HG02884 (cell line): Measurements from ENCODE around the gene MRPS14.
A peak's percentile ranks its signal among the peaks of the same experiment; 100 is the strongest.
"Not testable (repeated sequence)": the region's sequence is repeated elsewhere in the genome, so short reads cannot be mapped to it uniquely, and the experiment has no call there.

Experiments
- ATAC-seq: cut with Tn5 transposase; IDR thresholded peaks from one replicate; pipeline ENCODE4 v1.9.1; 2021; ENCODE audit warnings: mild to moderate bottlenecking, moderate library complexity; ENCODE audit not compliant: unreplicated experiment

Gene MRPS14

DNA sequence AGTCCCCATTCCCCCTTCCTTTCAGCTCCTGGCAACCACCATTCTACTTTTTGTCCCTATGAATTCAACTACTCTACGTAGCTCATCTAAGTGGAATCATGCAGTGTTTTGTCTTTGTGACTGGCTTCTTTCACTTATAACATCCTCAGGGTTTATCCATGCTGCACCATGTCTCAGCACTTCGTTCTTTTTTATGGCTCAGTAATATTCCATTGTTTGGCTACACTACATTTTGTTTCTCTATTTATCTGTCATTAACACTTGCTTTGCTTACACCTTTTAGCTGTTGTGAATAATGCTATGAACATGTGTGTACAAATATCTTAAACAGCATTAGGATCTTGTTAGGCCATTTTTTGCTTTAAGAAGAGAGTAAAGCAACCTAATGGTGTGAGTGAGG lies 1.5 kb upstream of the MRPS14 start:
- ATAC-seq = no peak

DNA sequence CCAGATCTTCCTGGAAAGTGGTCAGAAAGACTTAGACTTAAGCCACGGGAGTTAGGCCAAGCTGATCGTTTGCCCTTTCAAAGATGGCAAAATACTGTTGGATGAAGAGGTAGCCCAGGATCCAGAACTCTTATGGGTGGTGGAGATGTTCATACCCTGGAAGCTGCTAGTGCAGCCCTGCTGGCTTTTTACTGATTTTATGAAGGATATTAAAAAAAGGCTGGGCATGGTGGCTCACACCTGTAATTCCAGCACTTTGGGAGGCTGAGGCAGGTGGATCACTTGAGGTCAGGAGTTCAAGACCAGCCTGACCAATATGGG lies 657 bp upstream of the MRPS14 start:
- ATAC-seq = not testable (repeated sequence)

- no peak for ATAC-seq
These were observed 3.7 kb downstream of the MRPS14 start for GRCh38 chr1:175019524-175019923.

DNA sequence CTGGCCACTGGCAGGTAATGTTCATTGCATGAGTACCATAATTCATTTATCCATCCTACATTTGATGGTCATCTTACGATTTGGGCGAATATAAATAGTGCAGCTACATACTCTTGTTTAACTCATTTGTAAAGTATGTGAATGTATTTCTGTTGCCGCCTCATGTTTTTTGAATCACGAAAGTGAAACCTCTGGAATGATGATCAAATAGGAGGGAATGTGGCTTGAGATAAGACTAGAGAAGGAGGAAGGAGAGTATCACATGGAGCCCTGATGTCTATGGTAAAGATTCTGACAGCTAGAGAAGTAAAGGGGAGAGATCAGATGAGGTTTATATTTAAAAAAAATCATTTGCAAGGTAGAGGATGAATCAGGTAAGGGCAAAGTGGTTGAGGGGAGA lies 8.0 kb downstream of the MRPS14 start:
- ATAC-seq = no peak

DNA sequence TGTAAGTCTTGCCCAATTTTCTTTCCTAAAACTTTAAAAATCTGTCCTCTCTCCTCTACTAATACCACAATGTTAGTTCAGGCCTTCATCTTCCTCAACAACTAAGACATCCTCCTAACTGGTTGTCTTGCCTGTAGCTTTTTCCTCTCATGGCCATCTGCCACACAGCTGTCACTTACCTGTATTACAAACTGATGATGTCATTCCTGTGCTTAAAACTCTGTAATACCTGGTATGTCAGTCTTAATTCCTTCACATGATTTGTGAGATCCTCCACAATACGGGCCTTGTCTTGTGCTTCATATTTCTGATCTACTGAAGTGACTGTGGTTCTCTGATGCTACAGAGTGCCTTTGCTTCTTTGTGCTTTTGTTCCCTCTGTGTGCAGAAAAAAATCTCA lies 9.8 kb downstream of the MRPS14 start:
- no peak for ATAC-seq

DNA sequence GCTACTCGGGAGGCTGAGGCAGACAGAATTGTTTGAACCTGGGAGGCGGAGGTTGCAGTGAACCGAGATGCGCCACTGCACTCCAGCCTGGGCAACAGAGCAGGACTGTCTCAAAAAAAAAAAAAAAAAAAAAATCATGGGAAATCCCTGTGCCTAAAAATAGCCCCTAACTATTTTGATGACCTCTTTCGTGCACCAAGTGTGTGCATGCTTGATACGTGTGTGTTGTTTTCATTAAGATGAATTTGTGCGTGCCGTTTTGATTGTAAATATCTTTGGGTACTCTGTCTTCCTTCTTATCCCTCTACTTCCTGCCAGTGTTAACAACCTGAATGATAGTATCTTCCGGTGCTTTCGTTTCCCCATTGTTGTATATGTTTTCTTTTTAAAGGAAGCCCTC lies 13.7 kb downstream of the MRPS14 start:
- ATAC-seq = no peak

DNA sequence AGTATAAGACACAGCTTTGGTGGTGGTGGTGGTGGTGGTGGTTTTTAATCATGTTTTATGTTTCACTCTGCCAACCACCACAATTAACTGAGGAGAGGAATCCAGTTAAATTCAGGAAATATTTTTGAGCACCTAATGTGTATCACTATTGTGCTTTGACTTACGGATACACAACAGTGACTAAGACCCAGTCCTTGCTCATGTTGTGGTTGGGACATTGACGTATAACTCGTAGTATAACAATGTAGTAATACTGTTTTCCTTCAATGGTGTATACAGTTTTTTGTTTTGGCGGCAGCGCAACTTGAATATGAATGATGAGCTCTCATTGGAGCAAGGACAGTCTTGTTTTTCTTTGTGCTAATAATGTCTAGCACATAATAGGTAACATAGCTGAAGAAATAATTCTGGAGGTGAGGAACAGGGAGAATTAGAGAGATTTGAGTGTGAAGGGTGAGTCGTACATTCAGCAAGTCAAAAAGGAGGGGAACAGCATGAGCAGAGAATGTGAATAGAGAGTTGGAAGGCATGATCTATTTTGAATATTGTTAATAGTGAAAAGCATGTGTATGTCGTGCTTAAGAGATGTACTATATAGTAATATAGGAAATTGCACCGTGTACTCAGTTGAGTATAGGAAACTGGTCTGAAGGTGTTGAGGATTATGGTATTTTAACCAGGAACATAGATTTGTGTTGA lies 18.0 kb downstream of the MRPS14 start:
- no peak for ATAC-seq

DNA sequence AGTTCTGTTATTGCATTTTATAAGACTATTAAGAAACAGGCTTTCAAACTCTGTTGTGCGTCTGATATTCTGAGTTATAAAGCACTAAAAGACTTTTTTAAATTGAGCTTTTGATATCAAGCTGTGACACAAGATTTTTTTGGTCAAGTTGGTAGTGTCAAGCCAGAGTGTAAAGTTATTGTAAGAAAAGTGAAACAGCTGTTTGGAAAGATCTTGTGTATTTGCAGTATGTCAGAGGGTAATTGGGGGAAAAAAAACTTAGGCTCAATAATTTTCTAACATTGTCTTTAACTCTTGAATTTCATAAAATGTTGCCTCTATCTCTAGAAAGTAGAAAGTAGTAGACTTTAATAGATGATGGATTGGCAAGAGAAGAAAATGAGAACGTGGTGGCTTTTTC lies 19.7 kb downstream of the MRPS14 start:
- ATAC-seq = no peak

GRCh38 chr1:175002910-175003517 lies 20.2 kb downstream of the MRPS14 start:
- no peak for ATAC-seq

- no peak for ATAC-seq
These were observed 22.5 kb downstream of the MRPS14 start for GRCh38 chr1:175000697-175001187.

DNA sequence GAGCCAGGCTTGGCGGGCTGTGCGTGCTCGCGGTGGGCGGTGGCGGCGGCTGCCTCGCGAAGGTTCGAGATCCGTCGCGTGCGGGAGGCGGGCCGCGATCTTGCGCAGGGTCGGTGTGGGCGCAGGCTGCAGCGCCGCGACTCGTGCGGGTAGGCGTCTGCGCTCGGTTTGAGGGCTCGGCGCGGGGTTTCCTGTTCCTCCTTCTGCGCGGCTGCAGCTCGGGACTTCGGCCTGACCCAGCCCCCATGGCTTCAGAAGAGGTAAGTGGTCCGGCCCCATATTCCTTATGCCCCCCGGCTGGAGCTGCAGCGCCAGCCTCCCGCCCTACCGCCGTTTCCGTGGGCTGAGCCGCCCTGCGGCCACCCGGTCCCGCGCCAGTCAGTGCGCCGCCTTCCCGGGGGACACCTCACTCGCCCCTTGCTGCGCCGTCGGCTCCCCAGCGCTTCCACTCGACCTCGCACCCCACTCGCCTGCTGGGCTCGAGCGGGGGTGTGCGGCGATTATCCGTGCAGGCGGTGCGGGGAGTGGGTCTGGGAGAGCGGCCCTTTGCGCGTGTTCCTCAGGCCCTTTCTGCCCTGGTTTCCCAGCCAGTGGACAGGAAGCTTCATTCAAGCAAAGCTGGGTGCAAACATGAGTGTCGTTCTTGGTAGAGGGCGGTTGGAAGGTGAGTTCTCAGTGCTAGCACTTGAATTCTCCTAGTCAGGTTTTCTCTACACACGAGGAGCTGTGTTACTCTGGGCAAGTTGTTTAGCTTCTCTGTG lies 23.1 kb downstream of the MRPS14 start, which contains the start of gene CACYBP:
Gene CACYBP, plus strand, starts transcription at position 12 of the 761 bp plus-strand sequence. Its CDS starts 234 bp downstream, at position 246.
- ATAC-seq = peak; percentile 4

GRCh38 chr1:174999216-174999935 lies 23.8 kb downstream of the MRPS14 start:
- peak; percentile 78 for ATAC-seq

DNA sequence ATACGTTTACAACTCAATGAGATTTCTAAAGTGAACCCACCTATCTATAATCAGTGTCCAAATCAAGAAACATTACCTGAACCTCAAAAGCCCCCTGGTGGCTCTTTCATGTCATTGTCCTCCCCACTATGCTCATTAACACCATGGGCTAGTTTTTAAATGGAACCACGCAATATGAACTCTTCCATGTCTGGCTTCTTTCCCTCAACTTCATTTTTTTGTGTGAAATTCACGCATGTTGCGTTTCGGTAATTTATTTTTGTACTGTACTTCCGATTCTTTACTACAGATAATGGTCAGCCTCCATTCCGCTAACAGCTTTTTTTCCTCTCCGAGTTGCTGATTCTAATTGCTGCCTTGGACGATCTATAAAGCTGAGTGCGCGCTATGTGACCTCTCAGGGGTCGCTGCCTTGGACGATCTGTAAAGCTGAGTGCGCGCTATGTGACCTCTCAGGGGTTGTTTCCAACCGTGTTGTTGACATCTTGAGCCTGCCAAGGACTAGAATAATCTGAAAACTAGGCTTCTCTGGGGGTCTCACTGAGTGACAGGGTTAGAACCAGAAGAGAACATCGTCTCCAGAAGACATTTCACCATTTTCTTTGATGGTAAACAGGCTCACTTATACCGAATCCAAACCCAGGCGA lies 24.5 kb downstream of the MRPS14 start:
- ATAC-seq = peak; percentile 1

GRCh38 chr1:174997041-174997440 lies 26.2 kb downstream of the MRPS14 start:
- no peak for ATAC-seq

GRCh38 chr1:174996476-174996875 lies 26.7 kb downstream of the MRPS14 start:
- ATAC-seq = no peak

- ATAC-seq = no peak
These were observed 27.3 kb downstream of the MRPS14 start for GRCh38 chr1:174995916-174996315.

DNA sequence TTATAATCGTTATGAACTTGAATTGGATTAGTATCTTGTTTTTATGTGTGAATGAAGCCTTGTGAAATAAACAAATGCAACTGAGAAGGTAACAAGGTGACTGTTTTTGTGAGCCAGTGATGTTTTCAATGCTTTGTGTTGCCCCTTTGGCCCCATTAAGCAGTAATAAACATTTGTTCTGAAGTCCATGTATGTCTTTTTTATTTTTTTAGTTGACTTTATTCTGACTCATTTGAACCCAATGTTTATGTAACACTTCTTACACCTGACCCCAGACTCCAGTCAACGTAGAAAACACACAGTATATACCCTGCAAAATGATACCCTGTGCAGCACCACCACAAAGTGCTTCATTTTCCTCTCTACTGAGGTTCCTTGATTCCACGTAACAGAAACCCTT lies 28.1 kb downstream of the MRPS14 start:
- no peak for ATAC-seq

GRCh38 chr1:174991473-174991872 lies 31.8 kb downstream of the MRPS14 start:
- no peak for ATAC-seq

DNA sequence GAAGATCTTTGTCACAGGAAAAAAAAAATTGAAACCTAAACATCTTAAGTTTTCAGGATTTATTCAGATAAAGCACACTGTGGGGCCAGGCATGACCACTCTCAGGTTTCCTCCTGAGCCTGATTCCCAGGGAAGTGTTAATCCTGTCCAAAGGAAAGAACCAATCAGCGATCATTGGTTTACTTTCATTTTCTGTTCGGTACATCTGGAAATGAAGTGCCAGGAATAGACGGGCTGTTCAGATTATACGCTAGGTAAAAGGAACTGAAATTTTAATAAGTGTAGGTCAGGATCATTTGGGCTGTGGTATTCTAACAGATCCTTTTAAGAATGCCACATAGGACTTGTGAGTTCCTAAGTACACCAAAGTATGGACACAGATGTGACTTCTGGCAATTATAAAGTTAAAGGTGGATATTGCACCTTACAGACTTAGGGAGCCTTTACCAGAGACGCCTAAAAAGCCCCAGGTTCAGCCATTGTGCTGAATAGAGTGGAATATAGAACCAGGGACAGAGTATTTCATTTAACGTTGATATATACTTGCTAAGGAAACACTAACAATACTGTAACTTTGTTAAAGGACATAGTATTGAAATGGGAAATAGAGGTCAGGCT lies 32.7 kb downstream of the MRPS14 start:
- peak; percentile 47 for ATAC-seq

DNA sequence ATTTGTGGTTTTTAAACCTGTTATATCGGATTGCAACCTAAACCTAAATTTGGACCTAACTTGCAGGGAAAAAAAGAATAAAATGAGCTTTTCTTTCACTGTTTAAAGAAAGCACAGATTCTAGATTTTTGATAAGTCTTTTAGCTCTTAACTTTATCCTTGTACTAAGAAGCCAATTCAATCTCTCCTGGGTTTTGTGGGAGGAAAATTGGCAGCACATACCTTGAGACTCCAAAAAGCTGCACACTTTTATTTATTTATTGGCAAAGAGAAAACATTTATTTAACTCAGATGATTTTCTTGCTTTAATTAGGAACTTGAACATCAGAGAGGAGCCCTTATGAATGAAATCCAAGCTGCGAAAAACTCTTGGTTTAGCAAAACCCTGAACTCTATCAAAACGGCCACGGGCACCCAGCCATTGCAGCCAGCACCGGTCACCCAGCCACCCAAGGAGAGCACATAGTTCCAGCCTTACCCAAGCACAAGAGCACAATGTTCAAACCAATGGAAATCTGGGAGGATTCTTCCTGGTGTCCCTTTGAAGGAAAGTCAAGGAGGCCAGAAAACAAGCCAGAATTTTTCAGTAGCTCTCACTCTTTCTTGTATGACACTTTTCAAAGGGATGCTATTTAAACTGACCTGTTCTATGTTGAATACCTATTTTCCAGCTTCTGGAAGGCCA lies 33.5 kb downstream of the MRPS14 start:
- ATAC-seq = no peak
